Adrenal gland (tissue), 5 donors: ENCODE results near the gene DPEP2.

ENCODE experiments used
- CTCF ChIP-seq, 6 experiments: fragments of 450-650 bp in 4 of 6; fragments of 200-600 bp in 2 of 6; sonication (generic) in 1 of 6; IDR thresholded peaks; 1 replicate in 5 of 6; 2 replicates in 1 of 6; pipeline versions ENCODE4 v1.5.1 to v1.8.0; 2016 to 2021; ENCODE audit warnings: antibody characterized with exemption in 6 of 6, mild to moderate bottlenecking in 2 of 6, moderate library complexity in 1 of 6
- POLR2A ChIP-seq, 2 donors: fragments of 450-650 bp; IDR thresholded peaks; one replicate each; pipeline ENCODE4 v1.6.1; 2017; ENCODE audit warnings: antibody characterized with exemption in 2 of 2, mild to moderate bottlenecking in 2 of 2, moderate library complexity in 1 of 2
- donor health status: DM: no; HTN: no; CAD: no.

GRCh38 chr16:67995423-67995822, 3.9 kb downstream of the DPEP2 start:
- no peak for TF ChIP-seq CTCF (IDR thresholded peaks at IDR 0.05)
- TF ChIP-seq POLR2A (IDR thresholded peaks at IDR 0.05) = no peak
